HG03558 (cell line): Measurements from ENCODE around the gene S100A7.
"Not testable (repeated sequence)": the region's sequence is repeated elsewhere in the genome, so short reads cannot be mapped to it uniquely, and the experiment has no call there.

Experiments
- ATAC-seq: cut with Tn5 transposase; IDR thresholded peaks from one replicate; pipeline ENCODE4 v1.9.1; 2021; ENCODE audit warnings: moderate number of reproducible peaks; ENCODE audit not compliant: unreplicated experiment; ENCODE audit errors: extremely low read depth

Gene S100A7

GRCh38 chr1:153478047-153478691, 17.7 kb upstream of the S100A7 start:
- no peak for ATAC-seq

GRCh38 chr1:153476491-153477093, 16.1 kb upstream of the S100A7 start:
- ATAC-seq = no peak

GRCh38 chr1:153475282-153475681, 14.8 kb upstream of the S100A7 start:
- ATAC-seq = no peak

GRCh38 chr1:153474347-153474746, 13.9 kb upstream of the S100A7 start:
- no peak for ATAC-seq

GRCh38 chr1:153470707-153471106, 10.3 kb upstream of the S100A7 start:
- ATAC-seq = no peak

GRCh38 chr1:153466908-153467307, 6.5 kb upstream of the S100A7 start:
- no peak for ATAC-seq

- ATAC-seq = no peak
These were observed 5.6 kb upstream of the S100A7 start for GRCh38 chr1:153465811-153466636.

- not testable (repeated sequence) for ATAC-seq
These were observed 2.3 kb upstream of the S100A7 start for GRCh38 chr1:153462741-153463140.

GRCh38 chr1:153459655-153460054, 796 bp downstream of the S100A7 start:
- no peak for ATAC-seq

GRCh38 chr1:153456396-153456795, 4.1 kb downstream of the S100A7 start:
- no peak for ATAC-seq

- not testable (repeated sequence) for ATAC-seq
These were observed 11.6 kb downstream of the S100A7 start for GRCh38 chr1:153448851-153449250.

GRCh38 chr1:153447498-153448170, 12.8 kb downstream of the S100A7 start:
- no peak for ATAC-seq

GRCh38 chr1:153444078-153444477, 16.4 kb downstream of the S100A7 start:
- no peak for ATAC-seq

GRCh38 chr1:153443486-153443885, 17.0 kb downstream of the S100A7 start:
- no peak for ATAC-seq

GRCh38 chr1:153441238-153441755, 19.2 kb downstream of the S100A7 start:
- ATAC-seq = no peak

GRCh38 chr1:153439273-153439672, 21.2 kb downstream of the S100A7 start:
- no peak for ATAC-seq

- no peak for ATAC-seq
These were observed 21.9 kb downstream of the S100A7 start for GRCh38 chr1:153438599-153438998.

- ATAC-seq = no peak
These were observed 23.2 kb downstream of the S100A7 start for GRCh38 chr1:153437236-153437635.

- no peak for ATAC-seq
These were observed 25.6 kb downstream of the S100A7 start for GRCh38 chr1:153434746-153435455.
